HepG2 (cell line): ENCODE measurements around the gene DDRGK1. TPM values are rescaled to one million over a fixed set of nuclear protein-coding genes. Genes with fewer than 3 reads are reported as not detected.

Source experiments
- CENPT ChIP-seq: sonication (generic); formaldehyde crosslinking; IDR thresholded peaks from 2 replicates; pipeline ENCODE4 v1.8.0; 2022; ENCODE audit warnings: low read depth, mild to moderate bottlenecking, moderate library complexity, missing genetic modification reagents
- ESRRA ChIP-seq: sonication (generic); formaldehyde crosslinking; IDR thresholded peaks from 2 replicates; pipeline ENCODE4 v1.5.1; 2020; ENCODE audit warnings: mild to moderate bottlenecking, low read depth, missing genetic modification reagents
- GFI1 ChIP-seq: sonication (generic); formaldehyde crosslinking; IDR thresholded peaks from 2 replicates; pipeline ENCODE4 v1.5.0; 2020; ENCODE audit warnings: missing genetic modification reagents, mild to moderate bottlenecking, borderline replicate concordance
- JUN ChIP-seq: sonication (generic); formaldehyde crosslinking; IDR thresholded peaks from 2 replicates; pipeline ENCODE4 v1.4.0; 2020; ENCODE audit warnings: mild to moderate bottlenecking, missing genetic modification reagents
- MAFG ChIP-seq: sonication (generic); formaldehyde crosslinking; IDR thresholded peaks from 2 replicates; pipeline ENCODE4 v1.5.1; 2020; ENCODE audit warnings: mild to moderate bottlenecking, missing genetic modification reagents
- NPAS2 ChIP-seq: sonication (generic); formaldehyde crosslinking; IDR thresholded peaks from 2 replicates; pipeline ENCODE4 v1.8.0; 2022; ENCODE audit warnings: mild to moderate bottlenecking, missing genetic modification reagents, borderline replicate concordance
- ZKSCAN5 ChIP-seq: sonication (generic); formaldehyde crosslinking; IDR thresholded peaks from 2 replicates; pipeline ENCODE4 v1.5.1; 2020; ENCODE audit warnings: mild to moderate bottlenecking, missing genetic modification reagents
- ZNF556 ChIP-seq: sonication (generic); formaldehyde crosslinking; IDR thresholded peaks from 2 replicates; pipeline ENCODE4 v1.4.0; 2020; ENCODE audit warnings: mild to moderate bottlenecking, missing genetic modification reagents, borderline replicate concordance
- ZNF678 ChIP-seq: sonication (generic); formaldehyde crosslinking; IDR thresholded peaks from 2 replicates; pipeline ENCODE4 v1.4.0; 2020; ENCODE audit warnings: mild to moderate bottlenecking, missing genetic modification reagents
- polyA plus RNA-seq, 8 experiments: library from polyadenylated mRNA; depleted of rRNA in 3 of 8; stranded (reverse) in 7 of 8; unstranded in 1 of 8; fragments of >200 nt; fragmentation: Illumina TruSeq in 4 of 8; extraction: Trizol in 4 of 8; gene quantifications; 2 replicates each; pipeline versions ENCODE4 v1.2.1 to v1.2.3, GENCODE V29; 2011 to 2016; ENCODE audit warnings: low read depth in 4 of 8, missing spikeins in 1 of 8, mixed read lengths in 1 of 8; ENCODE audit not compliant: insufficient read depth in 1 of 8
- total RNA-seq, 5 experiments: library from RNA; depleted of rRNA; stranded (reverse); fragments of >200 nt; fragmentation: Illumina TruSeq; extraction: Trizol; gene quantifications; 2 replicates each; pipeline ENCODE4 v1.2.3, GENCODE V29; 2016; ENCODE audit warnings: low read depth in 1 of 5
- TF ChIP-seq, protein P1 (sequence below): sonication (generic); formaldehyde crosslinking; conservative IDR thresholded peaks from 2 replicates; pipeline ENCODE4 v1.8.0; 2022; ENCODE audit warnings: missing genetic modification reagents
- TF ChIP-seq, protein P2 (sequence below): sonication (generic); formaldehyde crosslinking; IDR thresholded peaks from 2 replicates; pipeline ENCODE4 v1.5.0; 2020; ENCODE audit warnings: mild to moderate bottlenecking, low read depth, missing genetic modification reagents, borderline replicate concordance
- TF ChIP-seq, protein P3 (sequence below): sonication (generic); formaldehyde crosslinking; IDR thresholded peaks from 2 replicates; pipeline ENCODE4 v1.4.0; 2020; ENCODE audit warnings: missing genetic modification reagents; ENCODE audit errors: not compliant biosample characterization
- TF ChIP-seq, protein P4 (sequence below): sonication (generic); formaldehyde crosslinking; conservative IDR thresholded peaks from 2 replicates; pipeline ENCODE4 v1.8.0; 2022; ENCODE audit warnings: low read depth, missing genetic modification reagents
- TF ChIP-seq, protein P5 (sequence below): sonication (generic); formaldehyde crosslinking; IDR thresholded peaks from 2 replicates; pipeline ENCODE4 v1.4.0; 2020; ENCODE audit warnings: missing genetic modification reagents
- TF ChIP-seq, protein P6 (sequence below), 2 experiments: fragments of 450-650 bp in 1 of 2; sonication (generic) in 1 of 2; formaldehyde crosslinking; IDR thresholded peaks; 2 replicates each; pipeline versions ENCODE4 v1.5.0 to v1.8.0; 2020 to 2022; ENCODE audit warnings: mild to moderate bottlenecking in 1 of 2, missing genetic modification reagents in 1 of 2

The DDRGK1 gene
- total and polyA plus RNA-seq, 2 of the 13 experiments (the other 11 are each of a cell fraction or from before 2014, with no cell fraction given), result 96.7 to 149 TPM

DNA sequence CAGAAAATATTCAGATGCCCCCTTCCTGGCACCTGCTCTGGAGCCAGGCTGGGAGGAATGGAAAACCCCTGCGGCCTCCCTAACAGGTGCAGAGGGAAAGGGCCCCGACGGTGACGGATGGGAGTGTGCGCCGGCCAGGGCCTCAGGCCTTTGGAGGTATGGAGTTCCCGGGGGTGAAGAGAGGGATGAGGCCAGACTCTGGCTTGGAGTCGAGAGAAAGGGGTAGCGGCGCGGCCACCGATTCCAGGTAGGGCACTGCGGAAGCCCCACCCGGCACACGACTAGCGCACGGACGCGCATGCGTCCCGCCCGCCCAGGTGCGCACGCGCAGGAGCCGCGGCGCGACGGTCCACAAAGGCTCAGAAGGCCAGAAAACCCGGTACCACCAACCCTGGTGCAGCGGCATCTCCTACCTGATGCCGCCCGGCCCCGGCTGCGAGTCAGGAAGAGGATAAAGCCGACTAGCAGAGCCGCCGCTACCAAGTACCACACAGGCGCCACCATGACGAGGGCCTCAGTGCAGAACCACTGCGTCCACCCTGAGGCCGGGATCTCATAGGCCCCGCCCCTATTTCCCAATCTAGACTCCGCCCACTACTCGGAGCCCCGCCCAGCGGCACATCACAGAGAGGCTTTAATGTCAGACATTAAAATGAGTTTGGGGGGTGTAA, at the start of gene DDRGK1 (continued):
- TF ChIP-seq ZKSCAN5 (CRISPR knock-in tag), result no peak
- peak; percentile 94 for TF ChIP-seq ZNF556 (CRISPR knock-in tag)
- TF ChIP-seq, protein P1, sequence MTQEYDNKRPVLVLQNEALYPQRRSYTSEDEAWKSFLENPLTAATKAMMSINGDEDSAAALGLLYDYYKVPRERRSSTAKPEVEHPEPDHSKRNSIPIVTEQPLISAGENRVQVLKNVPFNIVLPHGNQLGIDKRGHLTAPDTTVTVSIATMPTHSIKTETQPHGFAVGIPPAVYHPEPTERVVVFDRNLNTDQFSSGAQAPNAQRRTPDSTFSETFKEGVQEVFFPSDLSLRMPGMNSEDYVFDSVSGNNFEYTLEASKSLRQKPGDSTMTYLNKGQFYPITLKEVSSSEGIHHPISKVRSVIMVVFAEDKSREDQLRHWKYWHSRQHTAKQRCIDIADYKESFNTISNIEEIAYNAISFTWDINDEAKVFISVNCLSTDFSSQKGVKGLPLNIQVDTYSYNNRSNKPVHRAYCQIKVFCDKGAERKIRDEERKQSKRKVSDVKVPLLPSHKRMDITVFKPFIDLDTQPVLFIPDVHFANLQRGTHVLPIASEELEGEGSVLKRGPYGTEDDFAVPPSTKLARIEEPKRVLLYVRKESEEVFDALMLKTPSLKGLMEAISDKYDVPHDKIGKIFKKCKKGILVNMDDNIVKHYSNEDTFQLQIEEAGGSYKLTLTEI (CRISPR knock-in tag), result no peak
- TF ChIP-seq ESRRA, result peak; percentile 88
- TF ChIP-seq, protein P2, sequence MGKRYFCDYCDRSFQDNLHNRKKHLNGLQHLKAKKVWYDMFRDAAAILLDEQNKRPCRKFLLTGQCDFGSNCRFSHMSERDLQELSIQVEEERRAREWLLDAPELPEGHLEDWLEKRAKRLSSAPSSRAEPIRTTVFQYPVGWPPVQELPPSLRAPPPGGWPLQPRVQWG (CRISPR knock-in tag), result no peak
- TF ChIP-seq MAFG (CRISPR knock-in tag), result no peak
- TF ChIP-seq, protein P3, sequence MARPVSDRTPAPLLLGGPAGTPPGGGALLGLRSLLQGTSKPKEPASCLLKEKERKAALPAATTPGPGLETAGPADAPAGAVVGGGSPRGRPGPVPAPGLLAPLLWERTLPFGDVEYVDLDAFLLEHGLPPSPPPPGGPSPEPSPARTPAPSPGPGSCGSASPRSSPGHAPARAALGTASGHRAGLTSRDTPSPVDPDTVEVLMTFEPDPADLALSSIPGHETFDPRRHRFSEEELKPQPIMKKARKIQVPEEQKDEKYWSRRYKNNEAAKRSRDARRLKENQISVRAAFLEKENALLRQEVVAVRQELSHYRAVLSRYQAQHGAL (CRISPR knock-in tag), result peak; percentile 80
- TF ChIP-seq, protein P4, sequence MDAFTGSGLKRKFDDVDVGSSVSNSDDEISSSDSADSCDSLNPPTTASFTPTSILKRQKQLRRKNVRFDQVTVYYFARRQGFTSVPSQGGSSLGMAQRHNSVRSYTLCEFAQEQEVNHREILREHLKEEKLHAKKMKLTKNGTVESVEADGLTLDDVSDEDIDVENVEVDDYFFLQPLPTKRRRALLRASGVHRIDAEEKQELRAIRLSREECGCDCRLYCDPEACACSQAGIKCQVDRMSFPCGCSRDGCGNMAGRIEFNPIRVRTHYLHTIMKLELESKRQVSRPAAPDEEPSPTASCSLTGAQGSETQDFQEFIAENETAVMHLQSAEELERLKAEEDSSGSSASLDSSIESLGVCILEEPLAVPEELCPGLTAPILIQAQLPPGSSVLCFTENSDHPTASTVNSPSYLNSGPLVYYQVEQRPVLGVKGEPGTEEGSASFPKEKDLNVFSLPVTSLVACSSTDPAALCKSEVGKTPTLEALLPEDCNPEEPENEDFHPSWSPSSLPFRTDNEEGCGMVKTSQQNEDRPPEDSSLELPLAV (CRISPR knock-in tag), result no peak
- TF ChIP-seq, protein P5, sequence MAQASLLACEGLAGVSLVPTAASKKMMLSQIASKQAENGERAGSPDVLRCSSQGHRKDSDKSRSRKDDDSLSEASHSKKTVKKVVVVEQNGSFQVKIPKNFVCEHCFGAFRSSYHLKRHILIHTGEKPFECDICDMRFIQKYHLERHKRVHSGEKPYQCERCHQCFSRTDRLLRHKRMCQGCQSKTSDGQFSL (CRISPR knock-in tag), result 0 out of 2 replicates have a peak, but pooled peaks have one; percentile 19
- TF ChIP-seq NPAS2 (CRISPR knock-in tag), result no peak
- TF ChIP-seq GFI1 (CRISPR knock-in tag), result 0 out of 2 replicates have a peak, but pooled peaks have one; percentile 62
- no peak; the same call in 1 of the 2 replicates for TF ChIP-seq JUN
- TF ChIP-seq ZNF678 (CRISPR knock-in tag), result peak; percentile 97; the same call in 1 of the 2 replicates
- TF ChIP-seq, protein P6, sequence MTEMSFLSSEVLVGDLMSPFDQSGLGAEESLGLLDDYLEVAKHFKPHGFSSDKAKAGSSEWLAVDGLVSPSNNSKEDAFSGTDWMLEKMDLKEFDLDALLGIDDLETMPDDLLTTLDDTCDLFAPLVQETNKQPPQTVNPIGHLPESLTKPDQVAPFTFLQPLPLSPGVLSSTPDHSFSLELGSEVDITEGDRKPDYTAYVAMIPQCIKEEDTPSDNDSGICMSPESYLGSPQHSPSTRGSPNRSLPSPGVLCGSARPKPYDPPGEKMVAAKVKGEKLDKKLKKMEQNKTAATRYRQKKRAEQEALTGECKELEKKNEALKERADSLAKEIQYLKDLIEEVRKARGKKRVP (CRISPR knock-in tag; IDR thresholded peaks at IDR 0.05), result no peak
- TF ChIP-seq CENPT, result no peak
